HG03139 (cell line): ENCODE data around the gene CLMP.
"Not testable (repeated sequence)": the region's sequence is repeated elsewhere in the genome, so short reads cannot be mapped to it uniquely, and the experiment has no call there.

Source experiments
- ATAC-seq: cut with Tn5 transposase; IDR thresholded peaks from one replicate; pipeline ENCODE4 v1.9.1; 2021; ENCODE audit not compliant: unreplicated experiment

CLMP gene

GRCh38 chr11:123169821-123170220 is 25.2 kb downstream of the CLMP start:
- no peak for ATAC-seq

DNA sequence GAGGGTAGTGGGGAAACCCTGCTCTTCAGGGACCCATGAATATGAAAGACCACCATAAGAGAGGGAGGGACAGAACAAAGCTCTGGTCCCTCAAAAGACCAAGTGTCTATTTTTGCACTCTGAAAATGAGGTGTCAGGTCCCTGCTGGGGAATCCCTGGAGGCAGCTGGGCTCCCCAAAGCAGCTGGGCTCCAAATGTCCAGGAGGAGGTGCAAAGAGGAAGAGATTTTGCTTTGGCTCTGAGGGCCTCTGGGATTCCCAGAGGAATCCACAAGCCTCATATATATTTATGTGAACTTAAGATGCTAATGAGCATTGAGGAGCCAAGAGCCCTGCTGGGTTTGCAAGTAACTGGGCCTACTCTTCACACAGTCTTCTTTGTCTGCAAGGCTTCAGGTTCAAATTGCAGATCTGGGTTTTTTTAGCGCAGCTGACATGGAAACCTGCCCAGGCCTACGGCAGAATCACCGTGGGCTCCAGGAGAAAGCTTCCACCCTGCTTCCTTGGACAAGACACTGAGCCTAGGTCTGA is 26.0 kb downstream of the CLMP start:
- ATAC-seq = no peak

DNA sequence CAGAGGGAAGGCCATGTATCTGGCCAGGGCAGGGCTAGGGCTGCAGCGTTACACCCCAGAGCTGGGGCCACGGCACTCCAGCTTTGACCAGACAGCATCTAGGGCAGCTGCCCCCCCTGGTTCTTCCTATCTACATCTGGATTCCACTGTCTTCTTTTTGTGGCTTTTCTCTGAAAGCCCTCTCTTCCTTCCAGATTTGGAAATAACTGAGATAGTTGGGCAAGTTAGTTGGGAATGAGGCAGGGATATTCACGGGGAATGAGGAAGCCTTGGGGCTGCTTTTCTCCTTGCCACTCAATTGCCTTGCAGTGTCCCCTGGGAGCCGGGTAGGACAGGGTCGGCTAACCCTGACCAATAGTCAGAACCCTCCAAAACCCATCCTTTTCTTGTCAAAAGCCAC is 26.8 kb downstream of the CLMP start:
- no peak for ATAC-seq

DNA sequence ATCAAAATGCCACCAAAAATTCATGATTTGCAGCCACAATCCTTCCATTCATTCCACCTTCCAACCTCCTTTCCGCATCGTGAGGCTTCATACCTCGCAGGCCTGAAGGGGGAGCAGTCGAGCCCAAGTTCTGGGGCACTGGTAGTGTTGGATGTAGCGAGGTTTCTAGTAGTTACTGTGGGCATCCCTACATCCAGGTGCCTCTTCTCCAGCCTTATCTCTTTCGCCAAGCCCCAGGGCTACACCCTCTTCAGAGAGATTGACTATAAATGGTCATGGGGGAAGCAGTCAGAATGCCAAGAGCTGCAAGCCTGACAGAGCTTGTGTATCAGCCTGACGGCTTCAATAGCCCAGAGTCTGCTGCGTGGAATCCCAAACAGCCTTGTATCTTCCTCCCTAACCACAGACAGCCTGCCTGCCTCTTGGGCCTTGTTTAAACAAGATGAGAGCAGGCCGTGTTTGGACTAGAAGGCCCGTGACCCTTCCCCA is 28.9 kb downstream of the CLMP start:
- no peak for ATAC-seq

- ATAC-seq = no peak
Measured at GRCh38 chr11:123164732-123165450, 30.2 kb downstream of the CLMP start.

- ATAC-seq = no peak
Measured at GRCh38 chr11:123163621-123164020, 31.4 kb downstream of the CLMP start.

GRCh38 chr11:123161376-123162030 is 33.5 kb downstream of the CLMP start:
- no peak for ATAC-seq

DNA sequence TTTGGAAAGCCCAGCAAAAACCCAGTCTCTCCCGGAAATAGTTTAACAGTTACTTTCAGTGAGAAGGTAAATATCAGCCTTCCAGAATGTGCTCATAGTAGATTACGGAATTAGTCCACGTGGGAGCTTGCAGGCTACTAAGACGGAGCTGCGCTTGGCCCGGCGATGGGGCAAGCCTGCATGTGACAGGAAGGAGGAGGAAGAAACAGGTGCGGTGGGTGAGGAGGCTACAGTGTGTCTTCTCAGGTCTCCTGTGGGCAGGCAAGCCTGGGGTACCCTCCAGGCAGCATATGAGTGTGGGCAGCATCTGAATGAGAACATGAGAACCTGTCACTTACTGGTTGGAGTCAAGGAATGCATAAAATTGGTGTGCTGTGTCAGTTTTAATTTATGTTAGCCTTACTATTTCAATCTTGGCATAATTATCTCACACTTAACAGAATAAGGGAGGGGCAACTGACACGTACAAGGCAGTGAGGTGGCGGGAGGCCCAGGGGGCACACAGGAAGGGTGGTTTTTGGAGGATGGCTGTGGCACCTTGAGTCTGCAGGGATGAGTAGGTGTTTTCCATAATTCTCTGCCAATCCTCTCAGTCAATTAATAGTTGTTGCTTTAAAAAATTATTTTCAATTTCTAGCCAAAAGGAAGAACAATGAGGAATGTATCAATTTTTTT is 35.7 kb downstream of the CLMP start:
- no peak for ATAC-seq

DNA sequence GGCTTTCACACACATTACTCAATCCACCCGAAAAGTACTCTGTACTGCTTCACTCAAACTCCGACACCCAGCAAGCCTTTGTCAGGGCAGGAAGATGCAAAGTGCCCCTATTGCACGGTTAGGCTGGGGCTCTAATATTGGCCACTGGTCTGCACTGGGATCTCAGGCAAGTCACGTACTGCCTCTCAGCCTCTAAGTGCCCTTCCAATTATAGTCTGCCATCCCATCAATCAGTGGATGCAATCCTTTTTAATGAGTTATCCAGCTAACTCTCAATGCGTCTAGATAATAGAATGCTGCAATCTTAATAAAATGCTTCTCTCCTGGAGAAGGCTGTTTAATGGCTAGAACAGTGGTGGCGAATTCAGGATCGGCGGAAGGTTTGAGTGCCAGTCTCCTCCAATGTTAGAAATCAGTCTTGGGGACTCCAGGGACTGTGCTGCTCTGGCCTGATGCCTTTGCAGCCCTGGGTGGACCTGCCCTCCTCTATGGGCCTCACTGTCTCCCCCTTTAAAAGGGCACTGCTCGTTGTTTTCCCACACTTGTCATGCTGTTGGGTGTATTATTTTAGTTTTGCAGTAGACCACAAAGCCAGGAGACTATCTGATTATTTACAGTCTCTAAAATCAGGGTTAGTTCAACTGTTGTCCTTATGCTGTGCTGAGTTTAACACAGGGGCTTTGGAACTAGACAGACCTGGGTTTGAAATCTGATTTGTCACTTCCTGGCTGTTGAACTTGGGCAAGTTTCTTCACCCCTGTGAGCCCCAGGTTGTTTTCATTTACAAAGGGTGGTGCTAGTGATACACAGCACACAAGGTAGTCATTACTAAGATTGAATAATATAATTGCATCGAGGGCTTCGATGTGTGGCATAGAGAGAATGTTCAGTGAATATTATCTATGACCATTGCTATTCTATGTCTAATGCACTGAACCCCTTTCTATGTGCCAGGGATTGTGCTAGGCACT is 36.7 kb downstream of the CLMP start:
- no peak for ATAC-seq

- ATAC-seq = no peak
Measured at GRCh38 chr11:123152951-123153350, 42.1 kb downstream of the CLMP start.

DNA sequence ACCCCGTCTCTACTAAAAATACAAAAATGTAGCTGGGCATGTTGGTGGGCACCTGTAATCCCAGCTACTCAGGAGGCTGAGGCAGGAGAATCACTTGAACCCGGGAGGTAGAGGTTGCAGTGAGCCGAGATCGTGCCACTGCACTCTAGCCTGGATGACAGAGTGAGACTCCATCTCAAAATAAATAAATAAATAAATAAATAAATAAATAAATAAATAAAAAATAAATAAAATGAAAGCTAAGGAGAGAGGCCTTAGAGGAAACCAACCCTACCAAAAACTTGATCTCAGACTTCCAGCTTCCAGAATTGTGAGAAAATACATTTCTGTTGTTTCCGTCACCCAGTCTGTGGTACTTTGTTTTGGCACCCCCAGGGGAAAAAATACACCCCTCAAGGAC is 42.7 kb downstream of the CLMP start:
- not testable (repeated sequence) for ATAC-seq

- no peak for ATAC-seq
Measured at GRCh38 chr11:123151796-123152195, 43.3 kb downstream of the CLMP start.

- ATAC-seq = no peak
Measured at GRCh38 chr11:123151366-123151765, 43.7 kb downstream of the CLMP start.

DNA sequence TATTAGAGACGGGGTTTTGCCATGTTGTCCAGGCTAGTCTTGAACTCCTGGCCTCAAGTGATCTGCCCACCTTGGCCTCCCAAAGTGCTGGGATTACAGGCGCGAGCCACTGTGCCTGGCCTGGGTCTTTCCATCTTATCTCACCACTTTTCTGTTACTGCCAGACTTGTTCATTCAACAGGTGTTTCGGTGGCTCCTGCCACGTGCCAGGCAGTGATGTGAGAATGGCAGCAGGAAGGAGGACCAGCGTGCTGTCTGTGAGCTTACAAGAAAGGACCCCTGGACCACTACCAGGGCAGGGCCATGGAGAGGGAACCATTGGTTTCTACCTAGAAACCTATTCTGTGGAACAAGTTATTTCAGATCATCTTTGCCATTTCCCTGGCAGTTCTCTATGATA is 44.2 kb downstream of the CLMP start:
- no peak for ATAC-seq

DNA sequence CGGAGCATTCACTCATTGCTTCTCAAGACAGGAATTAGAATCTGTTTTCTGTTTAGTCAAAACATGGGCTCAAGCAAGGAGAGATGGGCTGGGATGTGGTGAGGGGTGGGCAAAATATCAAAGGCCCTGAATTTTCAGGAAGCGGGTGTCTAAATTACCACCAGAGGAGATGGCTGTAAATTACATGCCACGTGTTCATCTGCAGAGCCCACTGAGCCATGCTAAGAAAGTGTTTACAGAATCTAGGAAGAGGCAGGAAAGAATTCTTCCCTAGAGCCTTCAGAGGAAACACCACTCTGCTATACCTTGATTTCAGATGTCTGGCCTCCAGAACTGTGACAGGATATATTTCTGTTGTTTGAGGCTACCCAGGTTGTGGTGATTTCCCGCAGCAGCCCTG is 46.1 kb downstream of the CLMP start:
- ATAC-seq = no peak

- ATAC-seq = no peak
Measured at GRCh38 chr11:123145661-123146060, 49.4 kb downstream of the CLMP start.

GRCh38 chr11:123145220-123145619 is 49.8 kb downstream of the CLMP start:
- ATAC-seq = no peak

- ATAC-seq = no peak
Measured at GRCh38 chr11:123144707-123145106, 50.3 kb downstream of the CLMP start.

DNA sequence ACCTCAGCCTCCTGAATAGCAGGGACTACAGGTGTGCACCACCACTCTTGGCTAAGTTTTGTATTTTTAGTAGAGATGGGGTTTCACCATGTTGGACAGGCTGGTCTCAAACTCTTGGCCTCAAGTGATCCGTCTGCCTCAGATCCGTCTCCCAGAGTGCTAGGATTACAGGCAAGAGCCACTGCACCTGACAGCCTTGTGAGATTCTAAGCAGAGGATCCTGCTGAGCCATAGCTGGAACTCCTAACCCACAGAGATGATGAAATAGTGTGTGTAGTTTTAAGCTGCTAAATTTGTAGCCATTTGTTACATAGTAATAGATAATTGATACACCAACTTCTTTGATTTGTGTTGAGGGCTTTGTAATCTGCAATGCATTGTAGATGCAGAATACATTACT is 51.1 kb downstream of the CLMP start:
- ATAC-seq = no peak

DNA sequence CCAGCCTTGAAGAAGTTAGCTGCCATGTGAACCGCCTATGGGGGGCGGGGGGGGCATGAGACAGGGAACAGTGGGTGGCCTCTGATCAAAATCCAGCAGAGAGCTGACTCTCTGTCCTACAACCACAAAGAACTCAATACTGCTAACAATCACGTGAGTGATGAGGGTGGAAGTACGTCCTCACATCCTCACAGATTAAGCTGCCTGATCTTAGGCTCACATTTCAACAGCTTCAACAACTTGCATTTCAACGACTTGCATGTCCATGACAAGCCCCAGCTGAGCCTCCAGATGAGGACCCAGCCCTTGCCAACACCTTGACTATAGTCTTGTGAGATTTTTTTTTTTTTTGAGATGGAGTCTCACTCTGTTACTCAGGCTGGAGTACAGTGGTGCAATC is 51.6 kb downstream of the CLMP start:
- no peak for ATAC-seq

GRCh38 chr11:123139206-123139605 is 55.8 kb downstream of the CLMP start:
- no peak for ATAC-seq
